HG03108 (cell line): Measurements from ENCODE around the gene CSNK1D.

Experiments
- ATAC-seq: cut with Tn5 transposase; IDR thresholded peaks from one replicate; pipeline ENCODE4 v1.9.1; 2021; ENCODE audit warnings: moderate library complexity; ENCODE audit not compliant: unreplicated experiment

Gene CSNK1D

DNA sequence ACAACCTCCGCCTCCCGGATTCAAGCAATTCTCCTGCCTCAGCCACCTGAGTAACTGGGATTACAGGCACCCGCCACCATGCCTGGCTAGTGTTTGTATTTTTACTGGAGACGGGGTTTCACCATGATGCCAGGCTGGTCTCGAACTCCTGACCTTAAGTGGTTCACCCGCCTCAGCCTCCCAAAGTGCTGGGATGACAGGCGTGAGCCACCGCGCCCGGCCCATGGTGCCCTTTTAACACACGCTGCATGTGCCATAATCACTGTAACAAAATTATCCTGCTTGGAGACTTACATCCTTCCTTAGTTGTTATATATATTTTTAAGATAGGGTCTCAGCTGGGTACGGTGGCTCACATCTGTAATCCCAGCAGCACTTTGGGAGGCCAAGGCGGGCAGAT is 38.5 kb upstream of the CSNK1D start:
- ATAC-seq: no peak

DNA sequence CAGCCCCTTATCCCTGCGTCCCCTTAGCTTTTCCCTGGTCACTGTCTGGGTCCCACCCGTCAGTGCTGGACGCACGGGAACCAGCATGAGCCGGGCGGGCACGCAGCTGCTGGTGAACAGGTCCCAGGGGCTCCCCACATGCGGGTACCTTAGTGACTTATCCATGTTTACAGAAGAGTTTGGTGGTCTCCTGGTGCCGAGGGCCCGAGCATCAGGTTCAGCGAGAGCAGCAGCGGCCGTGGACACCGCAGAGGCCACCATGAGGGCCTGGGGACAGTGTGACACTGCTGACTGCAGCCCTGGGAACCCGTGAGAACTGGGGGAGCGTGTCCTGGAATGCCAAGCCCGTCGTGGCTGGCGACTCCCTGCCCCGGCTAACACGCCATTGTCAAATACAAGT is 37.4 kb upstream of the CSNK1D start:
- no peak for ATAC-seq

GRCh38 chr17:82309656-82310570 is 36.4 kb upstream of the CSNK1D start:
- no peak for ATAC-seq

- no peak for ATAC-seq
Measured at GRCh38 chr17:82305727-82306300, 32.3 kb upstream of the CSNK1D start.

DNA sequence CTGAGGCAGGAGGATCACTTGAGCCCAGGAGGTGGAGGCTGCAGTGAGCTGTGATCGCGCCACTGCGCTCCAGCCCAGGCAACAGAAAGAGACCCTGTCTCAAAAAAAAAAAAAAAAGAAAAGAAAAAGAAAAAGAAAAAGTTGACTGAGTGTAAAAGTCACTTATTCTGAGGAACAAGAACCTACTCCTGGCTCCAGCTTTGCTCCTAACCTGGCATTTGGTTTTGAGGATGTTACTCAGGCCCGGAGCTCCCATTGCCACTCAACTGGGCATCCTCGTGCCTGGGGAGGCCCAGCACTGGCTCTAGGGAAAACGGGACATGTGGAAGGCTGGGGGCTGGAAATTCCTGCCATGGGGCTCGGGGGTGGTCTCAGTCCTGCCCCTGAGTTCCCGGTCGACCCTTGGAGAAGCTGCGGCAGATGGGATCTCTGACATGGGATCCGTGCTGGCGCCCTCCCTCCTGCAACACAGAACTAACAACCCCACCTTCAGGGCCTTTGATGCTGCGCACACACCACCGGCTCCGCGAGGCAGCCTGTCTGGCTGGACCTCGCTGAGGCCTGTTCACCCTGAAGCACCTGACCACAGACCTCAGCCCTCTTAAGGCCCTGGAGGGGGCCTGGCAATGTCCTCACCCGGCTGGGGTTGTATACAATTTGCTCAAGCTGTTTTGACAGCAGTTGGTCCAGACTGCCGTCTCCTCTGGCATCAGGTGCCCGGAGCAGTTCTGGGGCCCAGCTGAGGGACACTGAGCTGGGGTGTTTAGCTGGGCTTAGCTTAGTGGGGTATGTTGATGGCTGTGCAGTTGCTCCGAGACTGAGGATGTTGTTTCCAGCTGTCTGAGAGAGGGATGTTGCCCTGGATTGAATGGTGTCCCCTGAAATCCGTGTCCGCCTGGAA is 31.6 kb upstream of the CSNK1D start:
- no peak for ATAC-seq

DNA sequence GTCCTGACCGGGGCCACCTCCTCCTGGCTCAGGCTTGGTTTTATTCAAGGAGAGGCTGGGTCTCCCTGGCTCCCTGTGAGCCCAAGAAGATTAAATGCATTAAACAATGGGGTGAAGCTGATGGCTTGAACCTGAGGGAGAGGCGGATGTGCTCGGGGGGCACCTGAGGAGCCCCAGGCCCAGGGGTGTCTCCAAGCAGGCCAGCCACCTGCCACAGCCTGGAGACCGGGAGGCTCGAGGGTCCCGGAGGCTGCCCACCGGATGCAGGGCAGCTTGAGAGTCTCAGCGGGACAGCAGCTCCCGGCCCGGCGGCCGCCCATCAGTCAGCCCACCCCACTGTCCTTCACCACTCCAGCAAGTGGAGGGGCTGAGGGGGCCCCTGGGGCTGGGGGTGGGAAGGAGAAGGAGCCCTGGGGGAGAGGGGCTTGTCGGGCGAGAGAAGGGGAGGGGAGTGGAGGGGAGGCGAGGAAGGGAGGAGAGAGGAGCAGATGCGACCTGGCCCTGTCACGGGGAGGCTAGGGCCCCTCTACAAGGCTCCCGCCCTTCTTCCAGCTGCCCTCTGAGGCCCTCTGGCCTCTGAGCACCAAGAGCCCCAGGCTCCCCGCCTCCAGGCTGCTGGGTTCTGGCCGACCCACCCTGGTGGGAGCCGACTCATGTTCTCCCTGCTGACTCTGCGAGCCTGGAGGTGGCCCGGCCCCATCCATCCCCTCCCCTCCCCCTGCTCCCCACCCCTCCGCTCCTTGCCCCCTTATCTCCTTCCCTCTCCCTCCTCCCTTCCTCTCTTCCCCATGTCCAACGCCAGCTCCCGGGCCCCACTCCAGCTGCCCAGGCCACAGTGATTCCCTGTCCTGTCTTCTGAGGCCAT is 30.7 kb upstream of the CSNK1D start:
- ATAC-seq: no peak

DNA sequence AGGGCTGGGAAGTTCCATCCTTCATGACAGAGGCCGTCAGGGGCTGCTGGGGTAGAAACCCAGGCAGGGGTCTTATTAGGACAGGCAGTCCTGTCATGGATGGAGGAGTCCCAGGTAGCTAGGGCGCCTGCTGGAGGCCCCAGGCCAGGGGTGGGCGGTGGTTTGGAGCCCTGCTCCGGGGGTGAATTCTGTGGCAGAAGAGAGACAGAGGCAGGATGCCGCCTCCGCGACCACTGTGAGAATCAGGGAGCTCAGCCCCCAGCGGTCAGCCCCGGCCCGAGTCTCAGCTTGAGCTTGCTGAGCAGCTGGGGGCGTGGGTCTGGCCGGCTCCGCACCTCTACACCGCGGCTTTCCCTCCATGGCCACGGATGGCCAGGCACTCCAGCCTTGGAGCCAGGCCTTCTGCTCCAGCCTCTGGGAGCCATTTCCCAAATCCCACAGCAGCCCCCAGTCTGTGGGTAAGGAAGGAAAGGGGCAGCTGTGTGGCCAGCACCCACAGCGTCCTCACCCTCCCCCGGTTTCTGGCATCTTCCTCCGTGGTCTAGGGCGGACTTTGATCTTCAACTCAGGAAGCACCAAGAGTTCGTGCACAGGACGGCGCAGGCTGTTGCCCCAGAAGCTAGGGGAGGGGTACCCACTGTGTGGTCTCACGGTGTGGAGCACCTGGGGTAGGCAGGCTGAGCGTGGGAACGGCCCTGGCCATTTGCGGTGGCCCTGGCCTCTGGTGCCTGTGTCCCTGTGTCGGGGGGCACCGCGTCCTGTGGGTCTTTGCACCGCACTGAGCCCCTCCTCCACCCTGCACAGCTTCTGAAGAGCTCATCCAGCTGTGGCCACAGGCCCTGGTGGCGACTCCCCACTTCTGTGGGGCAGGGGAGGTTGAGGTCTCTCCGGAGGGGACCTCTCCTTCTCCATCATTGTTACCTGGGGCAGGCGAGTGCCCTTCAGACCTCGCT is 29.8 kb upstream of the CSNK1D start:
- no peak for ATAC-seq

GRCh38 chr17:82302568-82302963 is 29.1 kb upstream of the CSNK1D start:
- ATAC-seq: no peak

DNA sequence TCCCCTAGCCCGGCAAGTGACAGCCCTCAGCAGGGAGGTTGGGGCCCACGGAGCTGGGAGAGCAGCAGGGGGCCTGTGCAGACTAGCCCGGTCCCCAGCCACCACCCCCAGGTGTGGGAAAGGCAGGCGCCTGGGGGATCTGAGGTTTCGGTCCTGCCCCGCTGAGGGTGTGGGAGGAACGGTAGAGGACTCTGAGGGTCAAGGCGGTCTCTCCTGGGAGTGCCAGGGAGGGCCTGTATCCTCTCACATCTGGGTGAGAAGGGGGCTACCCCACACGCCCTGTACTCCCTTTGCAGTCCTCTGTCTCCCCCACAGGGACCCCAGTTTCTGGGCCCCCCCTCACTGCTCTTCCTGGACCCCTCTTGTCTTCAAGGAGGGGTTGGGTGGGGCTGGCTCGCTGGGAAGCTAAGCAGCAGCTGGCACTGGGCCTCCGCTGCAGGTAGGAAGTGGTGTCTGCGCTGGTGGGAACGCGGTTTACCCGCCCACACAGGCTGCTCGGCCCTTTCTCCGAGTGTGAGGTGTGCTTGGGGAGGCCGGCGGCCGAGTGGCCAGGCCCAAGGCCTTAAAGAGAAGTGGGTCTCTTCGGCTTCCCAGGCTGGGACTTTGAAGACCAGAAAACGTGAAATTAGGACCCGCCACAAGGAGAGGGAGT is 28.5 kb upstream of the CSNK1D start:
- ATAC-seq: no peak

DNA sequence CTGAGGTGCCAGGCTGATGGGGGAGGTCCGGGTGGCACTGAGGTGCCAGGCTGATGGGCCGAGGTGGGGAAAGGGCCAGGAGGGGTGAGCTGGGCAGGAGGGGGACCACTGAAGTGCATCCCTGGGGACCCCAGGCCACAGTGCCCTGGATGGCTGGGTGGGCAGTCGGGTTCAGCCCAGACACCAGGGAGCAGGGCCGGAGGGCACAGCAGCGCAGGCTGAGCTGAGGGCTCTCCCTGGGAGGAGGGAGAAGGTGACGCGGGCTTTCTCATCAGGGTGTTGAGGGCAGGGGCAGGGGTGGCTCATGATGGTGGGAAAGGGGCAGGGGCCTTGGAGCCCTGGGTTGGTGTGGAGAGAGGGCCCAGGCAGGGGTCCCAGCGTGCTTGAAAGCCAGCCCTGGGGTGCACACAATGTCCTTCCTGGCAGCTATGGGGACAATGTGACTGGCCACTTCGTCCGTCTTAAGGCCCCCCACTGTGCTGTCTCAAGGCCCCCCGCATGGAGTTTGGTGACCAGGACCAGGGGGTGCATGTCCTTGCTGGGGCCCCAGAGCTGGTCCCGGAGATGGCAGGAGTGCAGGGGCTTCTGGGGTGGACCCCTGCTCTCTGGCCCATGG is 27.9 kb upstream of the CSNK1D start:
- no peak for ATAC-seq

GRCh38 chr17:82300707-82301270 is 27.3 kb upstream of the CSNK1D start:
- ATAC-seq: peak; percentile 28

- ATAC-seq: no peak
Measured at GRCh38 chr17:82300228-82300627, 26.7 kb upstream of the CSNK1D start.

DNA sequence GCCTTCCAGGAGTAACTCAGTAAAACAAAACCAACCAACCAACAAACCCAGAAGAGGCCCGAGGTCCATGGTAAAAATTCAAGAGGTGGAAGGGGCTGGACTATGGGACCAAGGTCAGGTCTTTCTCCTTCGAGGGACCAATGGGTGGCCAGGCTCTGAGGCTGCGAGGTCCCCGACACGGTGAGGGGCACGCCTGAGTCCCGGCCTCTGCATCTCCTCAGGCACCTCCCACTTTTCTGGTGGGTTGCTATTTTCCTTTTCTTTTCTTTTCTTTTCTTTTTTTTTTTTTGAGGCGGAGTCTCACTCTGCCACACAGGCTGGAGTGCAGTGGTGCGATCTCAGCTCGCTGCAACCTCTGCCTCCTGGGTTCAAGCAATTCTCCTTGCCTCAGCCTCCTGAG is 26.0 kb upstream of the CSNK1D start:
- ATAC-seq: no peak

DNA sequence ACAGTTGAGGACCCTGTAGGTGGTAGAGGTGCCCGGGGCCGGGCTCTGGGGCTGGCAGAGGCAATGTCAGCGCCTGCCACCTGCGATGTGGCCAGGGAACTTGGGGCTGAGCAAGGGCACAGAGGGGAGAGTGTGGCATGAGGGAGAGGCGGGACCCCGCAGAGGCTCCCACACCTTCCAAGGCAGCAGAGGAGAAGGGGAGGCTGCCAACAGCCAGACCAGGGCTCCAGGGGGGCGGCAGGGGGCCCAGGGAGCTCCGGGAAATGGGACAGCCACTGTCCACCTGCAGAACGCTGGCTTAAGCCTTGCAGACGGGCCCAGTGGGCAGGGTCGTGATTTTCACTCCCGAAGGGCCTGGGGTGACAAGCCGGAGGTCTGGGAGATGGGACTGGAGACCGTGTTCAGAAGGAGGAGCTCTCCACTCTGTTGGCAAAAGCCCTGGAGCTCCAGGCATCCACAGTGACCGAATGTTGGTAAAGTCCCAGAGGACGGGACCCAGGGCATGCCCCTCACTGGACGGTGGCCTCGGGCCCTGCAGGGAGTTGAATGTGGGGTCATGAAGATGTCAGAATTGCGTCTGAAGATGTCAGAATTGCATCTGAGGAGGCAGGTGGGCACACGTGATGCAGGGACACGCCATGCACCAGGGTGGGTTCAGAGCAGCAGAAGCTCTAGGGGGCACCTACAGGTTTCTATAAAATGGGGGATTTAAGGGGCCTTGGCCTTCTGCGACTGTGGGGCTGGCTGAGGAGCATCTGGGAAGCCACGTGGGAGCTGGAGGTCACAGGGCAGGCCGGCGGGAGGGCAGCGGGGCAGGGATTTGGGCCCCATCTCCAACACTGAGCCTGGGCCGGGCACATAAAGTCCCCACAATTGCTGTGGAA is 25.3 kb upstream of the CSNK1D start:
- no peak for ATAC-seq

GRCh38 chr17:82297714-82298537 is 24.4 kb upstream of the CSNK1D start:
- ATAC-seq: peak; percentile 41

- ATAC-seq: no peak
Measured at GRCh38 chr17:82297280-82297713, 23.8 kb upstream of the CSNK1D start.
